Coronary artery (tissue), 2 donors: ENCODE data around the gene PDS5B.

Experiments
- DNase-seq: peaks from one replicate; pipeline ENCODE4 v3.0.0-alpha.2; 2017; ENCODE audit warnings: low spot score
- H3K27ac ChIP-seq, 2 donors: fragments of 200-600 bp; sonication (generic); one replicate each; pipeline ENCODE4 v1.5.1; 2016 to 2019
- H3K4me3 ChIP-seq: fragments of 200-600 bp; sonication (generic); 2 replicates; pipeline ENCODE4 v1.5.1; 2016; ENCODE audit warnings: mild to moderate bottlenecking, moderate library complexity
- TF ChIP-seq, protein P1 (sequence below): fragments of 200-600 bp; sonication (generic); IDR thresholded peaks from one replicate; pipeline ENCODE4 v1.5.1; 2019; ENCODE audit warnings: antibody characterized with exemption

PDS5B gene

DNA sequence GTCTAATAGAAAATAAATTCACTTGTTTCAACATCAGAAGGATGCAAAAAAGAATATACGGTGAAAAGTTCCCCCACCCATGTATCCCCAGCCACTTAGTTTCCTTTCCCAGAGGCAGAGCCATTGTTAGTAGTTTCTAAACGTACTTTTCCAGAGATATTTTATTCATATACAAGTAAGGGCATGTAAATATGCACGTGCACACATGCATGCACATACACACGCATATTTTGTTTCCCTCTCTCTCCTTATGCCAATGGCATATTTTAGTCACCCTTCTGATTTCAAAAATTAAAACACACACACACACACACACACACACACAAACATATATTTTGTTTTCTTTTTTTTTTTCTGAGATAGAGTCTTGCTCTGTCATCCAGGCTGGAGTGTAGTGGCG lies 147.4 kb downstream of the PDS5B start:
- TF ChIP-seq, protein P1, sequence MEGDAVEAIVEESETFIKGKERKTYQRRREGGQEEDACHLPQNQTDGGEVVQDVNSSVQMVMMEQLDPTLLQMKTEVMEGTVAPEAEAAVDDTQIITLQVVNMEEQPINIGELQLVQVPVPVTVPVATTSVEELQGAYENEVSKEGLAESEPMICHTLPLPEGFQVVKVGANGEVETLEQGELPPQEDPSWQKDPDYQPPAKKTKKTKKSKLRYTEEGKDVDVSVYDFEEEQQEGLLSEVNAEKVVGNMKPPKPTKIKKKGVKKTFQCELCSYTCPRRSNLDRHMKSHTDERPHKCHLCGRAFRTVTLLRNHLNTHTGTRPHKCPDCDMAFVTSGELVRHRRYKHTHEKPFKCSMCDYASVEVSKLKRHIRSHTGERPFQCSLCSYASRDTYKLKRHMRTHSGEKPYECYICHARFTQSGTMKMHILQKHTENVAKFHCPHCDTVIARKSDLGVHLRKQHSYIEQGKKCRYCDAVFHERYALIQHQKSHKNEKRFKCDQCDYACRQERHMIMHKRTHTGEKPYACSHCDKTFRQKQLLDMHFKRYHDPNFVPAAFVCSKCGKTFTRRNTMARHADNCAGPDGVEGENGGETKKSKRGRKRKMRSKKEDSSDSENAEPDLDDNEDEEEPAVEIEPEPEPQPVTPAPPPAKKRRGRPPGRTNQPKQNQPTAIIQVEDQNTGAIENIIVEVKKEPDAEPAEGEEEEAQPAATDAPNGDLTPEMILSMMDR, result no peak
- DNase-seq, result no peak
- Histone ChIP-seq H3K27ac (no peak overlapping the region), H3K4me3 (no peak overlapping the region)

DNA sequence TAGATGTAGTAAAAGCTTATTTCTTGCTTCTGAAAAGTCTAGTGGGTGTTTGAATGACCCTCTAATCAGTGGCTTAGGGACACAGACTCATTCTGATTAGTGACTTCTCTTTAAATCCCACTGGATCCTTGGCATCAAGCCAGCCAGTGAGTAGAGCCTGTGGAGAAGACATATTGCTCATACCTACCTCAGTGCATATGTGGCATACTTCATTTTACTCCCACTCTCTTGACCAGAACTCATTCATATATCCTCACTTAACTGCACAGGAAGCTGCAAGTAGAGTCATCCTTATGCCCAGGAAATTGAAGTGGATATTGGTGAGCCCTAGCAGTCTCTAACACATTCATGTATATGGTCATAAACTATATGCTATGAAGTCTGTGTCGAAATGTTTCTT lies 148.3 kb downstream of the PDS5B start:
- DNase-seq, result no peak
- TF ChIP-seq, protein P1, result no peak
- H3K27ac ChIP-seq, result no peak overlapping the region
- H3K4me3 ChIP-seq, result no peak overlapping the region

- H3K4me3 ChIP-seq, result no peak overlapping the region
- H3K27ac ChIP-seq, result no peak overlapping the region
- TF ChIP-seq, protein P1, result no peak
- DNase-seq, result no peak
Observed at GRCh38 chr13:32735859-32736258, 149.6 kb downstream of the PDS5B start.

DNA sequence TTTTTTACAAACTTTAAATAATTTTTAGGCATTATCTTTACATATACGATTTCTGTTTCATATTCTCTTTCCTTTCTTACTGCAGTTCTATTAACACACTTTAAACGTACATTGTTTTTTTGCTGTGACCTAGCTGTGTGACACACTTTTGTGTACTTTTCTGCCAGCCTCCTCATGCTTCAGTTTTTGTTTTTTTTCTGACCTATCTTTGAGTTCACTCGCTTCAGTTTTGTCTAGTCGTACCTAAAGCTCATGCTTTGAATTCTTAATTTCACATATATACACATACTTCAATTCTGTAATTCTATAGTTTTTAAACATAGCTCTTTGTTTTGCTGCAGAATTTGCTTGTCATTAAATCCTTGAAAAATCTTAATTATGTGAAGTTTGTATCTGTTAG lies 150.4 kb downstream of the PDS5B start:
- peak overlapping the region; percentile 29 to 51 for H3K27ac ChIP-seq
- peak overlapping the region; percentile 17 for H3K4me3 ChIP-seq
- TF ChIP-seq, protein P1, result no peak
- DNase-seq, result no peak

- TF ChIP-seq, protein P1, result no peak
- peak overlapping the region; percentile 29 to 51 for H3K27ac ChIP-seq
- no peak for DNase-seq
- H3K4me3 ChIP-seq, result peak overlapping the region; percentile 17
Observed at GRCh38 chr13:32737111-32737571, 150.9 kb downstream of the PDS5B start.

- no peak for DNase-seq
- TF ChIP-seq, protein P1, result no peak
- Histone ChIP-seq H3K27ac (peak overlapping the region; percentile 29 to 51), H3K4me3 (peak overlapping the region; percentile 17)
Observed at GRCh38 chr13:32737679-32738078, 151.4 kb downstream of the PDS5B start.

- H3K4me3 ChIP-seq, result no peak overlapping the region
- no peak for DNase-seq
- TF ChIP-seq, protein P1, result no peak
- H3K27ac ChIP-seq, result no peak overlapping the region
Observed at GRCh38 chr13:32745509-32745908, 159.3 kb downstream of the PDS5B start.
